ENCODE data around the gene AHSG.
A peak's percentile ranks its signal among the peaks of the same experiment; 100 is the strongest.
"Not testable (repeated sequence)": the region's sequence is repeated elsewhere in the genome, so short reads cannot be mapped to it uniquely, and the experiment has no call there.

The AHSG gene, protein sequence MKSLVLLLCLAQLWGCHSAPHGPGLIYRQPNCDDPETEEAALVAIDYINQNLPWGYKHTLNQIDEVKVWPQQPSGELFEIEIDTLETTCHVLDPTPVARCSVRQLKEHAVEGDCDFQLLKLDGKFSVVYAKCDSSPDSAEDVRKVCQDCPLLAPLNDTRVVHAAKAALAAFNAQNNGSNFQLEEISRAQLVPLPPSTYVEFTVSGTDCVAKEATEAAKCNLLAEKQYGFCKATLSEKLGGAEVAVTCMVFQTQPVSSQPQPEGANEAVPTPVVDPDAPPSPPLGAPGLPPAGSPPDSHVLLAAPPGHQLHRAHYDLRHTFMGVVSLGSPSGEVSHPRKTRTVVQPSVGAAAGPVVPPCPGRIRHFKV

DNA sequence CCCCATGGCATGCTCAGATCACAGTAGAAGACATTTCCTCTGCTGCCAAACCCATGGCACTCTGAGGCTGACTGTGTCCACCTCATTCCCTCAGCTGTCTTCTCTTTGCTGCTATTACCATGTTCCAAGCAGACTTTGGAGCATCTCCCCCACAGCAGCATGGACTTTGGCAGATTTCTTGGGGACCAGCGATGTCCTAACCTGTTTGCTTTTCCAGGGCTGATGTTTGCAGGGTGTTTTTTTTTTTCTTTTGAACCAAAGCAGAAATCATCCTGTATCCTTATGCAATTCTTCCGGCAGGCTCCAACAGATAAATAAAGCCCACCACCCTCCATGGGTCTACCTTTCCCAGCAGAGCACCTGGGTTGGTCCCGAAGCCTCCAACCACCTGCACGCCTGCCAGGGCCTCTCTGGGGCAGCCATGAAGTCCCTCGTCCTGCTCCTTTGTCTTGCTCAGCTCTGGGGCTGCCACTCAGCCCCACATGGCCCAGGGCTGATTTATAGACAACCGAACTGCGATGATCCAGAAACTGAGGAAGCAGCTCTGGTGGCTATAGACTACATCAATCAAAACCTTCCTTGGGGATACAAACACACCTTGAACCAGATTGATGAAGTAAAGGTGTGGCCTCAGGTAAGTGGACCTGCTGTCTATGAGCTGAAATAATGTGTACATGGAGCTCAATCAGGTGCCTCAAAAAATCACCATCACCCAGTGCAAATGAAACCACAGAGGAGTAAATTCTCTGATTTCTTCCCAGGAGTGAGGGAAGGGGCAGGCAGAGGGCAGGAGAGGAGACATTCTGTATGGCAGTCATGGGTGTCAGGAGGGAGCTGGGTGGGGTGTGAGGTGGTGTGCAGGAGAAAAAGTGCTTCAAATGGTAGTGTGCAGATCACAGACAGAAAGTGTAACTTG, at the start of gene AHSG:
Gene AHSG, plus strand, starts transcription at position 340 of the 916 bp plus-strand sequence. Its CDS starts 82 bp downstream, at position 422.
- DNase-seq, result no peak

- DNase-seq, result no peak
These were observed 48.3 kb upstream of the AHSG start for GRCh38 chr3:186564586-186564985.

GRCh38 chr3:186566772-186567071, 46.1 kb upstream of the AHSG start:
- DNase-seq, result no peak

DNA sequence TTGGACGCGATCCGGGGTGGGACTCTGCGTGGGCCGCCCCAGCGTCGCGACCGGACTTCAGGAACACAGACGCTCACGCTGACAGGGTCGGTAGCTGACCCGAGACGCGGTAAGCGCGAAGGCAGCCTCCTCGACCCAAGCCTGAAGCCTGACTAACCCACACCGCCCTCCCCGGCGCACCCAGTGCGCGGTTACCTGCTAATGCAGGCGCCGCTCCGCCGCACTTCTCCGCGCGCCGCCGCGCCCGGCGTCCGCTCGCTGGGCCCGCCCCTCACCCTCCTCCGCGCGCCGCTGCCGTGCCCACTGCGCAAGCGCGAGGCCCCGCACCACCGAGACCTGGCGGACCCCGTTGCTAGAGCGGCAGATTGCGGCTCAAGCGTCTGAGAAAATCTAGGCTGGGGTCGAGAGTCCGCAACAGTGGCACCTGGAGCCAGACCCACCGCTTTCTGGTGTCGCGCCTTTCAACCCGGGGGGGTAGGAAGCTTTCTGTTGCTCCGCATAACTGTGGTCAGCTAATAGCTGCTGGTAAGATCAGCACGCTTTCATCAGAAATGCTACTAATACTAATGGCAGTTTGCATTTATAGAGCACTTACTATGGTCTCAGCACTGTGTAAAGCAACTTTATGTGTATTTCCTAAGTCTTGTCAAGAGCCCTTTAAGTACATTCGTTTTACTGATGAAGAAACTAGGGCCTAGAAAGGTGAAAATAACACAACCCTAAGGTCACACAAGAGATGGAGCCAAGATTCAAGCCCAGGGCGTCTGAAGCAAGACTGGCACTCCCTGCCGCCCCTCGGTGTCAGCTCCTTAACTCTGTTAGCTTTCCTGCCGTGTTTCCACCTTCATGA, 45.6 kb upstream of the AHSG start, which contains the start of gene TBCCD1:
Gene TBCCD1, minus strand, starts transcription at position 268 of the 850 bp plus-strand sequence. CDS start 3,010 bp downstream, outside the sequence.
- peak; percentile 98 for DNase-seq

DNA sequence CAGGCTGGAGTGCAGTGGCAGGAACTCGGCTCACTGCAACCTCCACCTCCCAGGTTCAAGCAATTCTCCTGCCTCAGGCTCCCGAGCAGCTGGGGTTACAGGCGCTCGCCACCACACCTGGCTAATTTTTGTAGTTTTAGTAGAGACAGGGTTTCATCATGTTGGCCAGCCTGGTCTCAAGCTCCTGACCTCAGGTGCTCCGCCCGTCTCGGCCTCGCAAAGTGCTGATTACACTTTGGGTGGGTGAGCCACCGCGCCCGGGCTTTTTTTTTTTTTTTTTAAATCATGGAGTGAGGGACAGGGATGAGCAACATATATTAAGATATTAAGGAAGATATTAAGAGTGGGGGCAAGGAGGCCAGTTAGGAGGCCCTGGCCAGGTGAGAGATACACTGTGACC, 43.5 kb upstream of the AHSG start:
- DNase-seq, result not testable (repeated sequence)

GRCh38 chr3:186569779-186570095, 43.1 kb upstream of the AHSG start:
- no peak for DNase-seq

- peak; percentile 99 for DNase-seq
These were observed 42.5 kb upstream of the AHSG start, which contains the start of gene DNAJB11 for GRCh38 chr3:186570096-186570940. TSS of gene DNAJB11 (plus strand) at chr3:186570720. CDS start at chr3:186570898, 178 bp downstream.

- DNase-seq, result no peak
These were observed 41.8 kb upstream of the AHSG start for GRCh38 chr3:186570941-186571643.

- DNase-seq, result no peak
These were observed 41.2 kb upstream of the AHSG start for GRCh38 chr3:186571644-186572013.

GRCh38 chr3:186577521-186577920, 35.3 kb upstream of the AHSG start:
- DNase-seq, result no peak

DNA sequence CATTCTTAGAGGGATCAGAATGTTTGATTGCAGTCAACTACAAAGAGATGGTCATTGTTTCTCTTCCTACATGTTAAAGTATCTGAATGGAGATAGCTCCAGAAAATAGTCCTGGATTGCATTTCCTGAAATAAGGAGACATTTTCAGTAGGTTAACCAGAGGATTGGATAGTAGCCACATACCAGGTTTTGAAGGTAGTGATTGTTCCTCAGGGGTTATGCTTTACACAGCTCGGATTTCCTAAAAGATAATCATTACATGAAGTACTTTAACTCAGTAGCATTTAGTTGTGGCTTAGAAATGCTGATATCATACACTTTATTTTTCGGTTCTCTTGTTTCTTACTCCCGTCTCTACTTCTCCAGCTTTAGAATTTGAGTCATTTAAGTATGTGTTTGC, 32.1 kb upstream of the AHSG start:
- no peak for DNase-seq

DNA sequence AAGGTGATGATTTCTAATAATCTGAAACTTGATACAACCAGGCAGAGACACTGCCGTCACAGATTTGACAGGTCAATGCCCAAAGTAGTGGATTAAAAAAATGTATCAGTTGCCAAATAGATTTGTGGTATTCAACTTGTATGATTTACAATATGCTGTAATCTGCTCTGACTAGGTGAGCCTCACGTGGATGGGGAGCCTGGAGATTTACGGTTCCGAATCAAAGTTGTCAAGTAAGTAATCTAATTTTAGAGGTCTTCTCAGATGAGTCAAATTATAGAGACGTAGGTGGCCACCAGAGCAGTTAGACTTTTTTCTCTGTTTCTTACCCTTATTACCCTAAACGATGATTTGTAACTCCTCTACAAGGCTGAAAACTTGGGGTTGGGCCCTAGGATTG, 30.3 kb upstream of the AHSG start:
- DNase-seq, result no peak

- no peak for DNase-seq
These were observed 29.0 kb upstream of the AHSG start for GRCh38 chr3:186583831-186584230.

GRCh38 chr3:186586245-186586644, 26.6 kb upstream of the AHSG start:
- DNase-seq, result not testable (repeated sequence)

DNA sequence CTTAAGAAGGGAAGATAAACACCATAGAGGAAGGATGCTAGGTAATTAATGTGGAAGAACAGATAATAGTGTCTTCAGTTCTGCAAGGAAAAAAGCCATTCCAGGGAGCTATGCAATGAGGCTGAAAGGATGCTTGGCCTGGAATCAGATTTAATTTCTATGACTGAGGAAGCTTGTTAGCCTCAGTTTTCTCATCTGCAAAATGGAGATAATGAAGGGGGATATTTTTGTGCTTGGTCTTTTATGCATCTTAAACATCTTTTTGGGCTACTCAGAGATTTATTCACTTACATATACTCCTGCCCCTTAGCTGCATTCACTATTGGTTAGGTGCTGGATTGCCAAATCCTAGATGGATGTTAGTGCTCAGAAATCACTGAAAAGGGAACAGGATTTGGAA, 25.7 kb upstream of the AHSG start:
- DNase-seq, result no peak

DNA sequence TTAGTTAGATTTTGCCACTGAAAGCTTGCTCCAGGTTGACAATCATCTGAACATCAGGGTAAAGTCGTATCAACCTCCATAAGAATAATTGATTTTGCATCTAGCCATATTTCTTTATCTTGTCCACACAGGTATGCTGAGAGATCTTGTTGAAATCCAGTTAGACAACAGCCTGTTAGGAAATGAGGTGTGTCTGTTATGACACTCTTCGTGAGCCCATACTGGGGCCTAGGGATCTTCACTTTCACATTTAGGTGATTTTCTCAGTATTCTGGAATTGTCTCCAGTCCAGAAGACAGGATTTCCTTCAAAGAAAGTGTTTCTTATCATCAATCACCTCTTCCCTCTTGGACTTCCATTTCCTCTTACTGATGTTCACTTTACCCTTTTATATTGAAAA, 24.2 kb upstream of the AHSG start:
- no peak for DNase-seq

GRCh38 chr3:186589121-186589520, 23.7 kb upstream of the AHSG start:
- no peak for DNase-seq

GRCh38 chr3:186589856-186590579, 22.8 kb upstream of the AHSG start:
- no peak for DNase-seq

- DNase-seq, result no peak
These were observed 22.1 kb upstream of the AHSG start for GRCh38 chr3:186590580-186591295.

- no peak for DNase-seq
These were observed 20.2 kb upstream of the AHSG start for GRCh38 chr3:186592682-186593081.

Data from activated effector memory CD4-positive, alpha-beta T cell treated with anti-CD3 and anti-CD28 coated beads, Interleukin-2, amount 50 U/mL, for 16 hours (primary cell).